ENCODE data around the gene VARS1. TPM values are rescaled to one million over a fixed set of nuclear protein-coding genes. Genes with fewer than 3 reads are reported as not detected.

The VARS1 gene
- total and polyA plus RNA-seq, 2 experiments from 2014 or later, result 39.1 to 47.6 TPM

GRCh38 chr6:31761343-31761742 is 34.2 kb downstream of the VARS1 start:
- 97 to 100% methylated on average over 8 of the region's 8 CpGs for WGBS, 2 experiments (ENCODE audit: low coverage in 1 of 2, low lambda C conversion rate in 2 of 2, missing lambda C conversion rate in 2 of 2)

GRCh38 chr6:31760790-31761189 is 34.8 kb downstream of the VARS1 start:
- Histone ChIP-seq H3K27me3 (replicated peaks; ENCODE audit: insufficient read depth) (no peaks in the 10 kb centered on the region), H3K4me3 (no peak overlapping the region), H3K9ac (no peak overlapping the region), H3K4me2 (ENCODE audit: unreplicated experiment) (no peak overlapping the region), H3K79me2 (ENCODE audit: insufficient read depth) (no peaks in the 10 kb centered on the region), H2AFZ (no peak overlapping the region), H4K20me1 (ENCODE audit: insufficient read depth) (no peaks in the 10 kb centered on the region), H3F3A (ENCODE audit: insufficient read depth) (no peaks in the 10 kb centered on the region), H3K4me1 (ENCODE audit: insufficient read depth) (peaks cover 9% of the 10 kb centered on the region), H3K36me3 (ENCODE audit: low read depth) (no peaks in the 10 kb centered on the region), H3K27ac (no peak overlapping the region), H3K9me3 (ENCODE audit: low read depth) (no peaks in the 10 kb centered on the region), H3K9me2 (ENCODE audit: insufficient read depth) (no peaks in the 10 kb centered on the region)
- no peak for DNase-seq
- WGBS, 2 experiments (ENCODE audit: low coverage in 1 of 2, low lambda C conversion rate in 2 of 2, missing lambda C conversion rate in 2 of 2), result 80 to 87% methylated on average over 5 of the region's 5 CpGs
- no peak for TF ChIP-seq EZH2 (IDR thresholded peaks at IDR 0.05; ENCODE audit: insufficient read depth, poor library complexity, severe bottlenecking)
- no peak for TF ChIP-seq EZH2phosphoT487 (IDR thresholded peaks at IDR 0.05; ENCODE audit: insufficient read depth, low read depth)
- in situ Hi-C loops (cut with MboI), result no loop called here

More at GRCh38 chr6:31761343-31761742, 34.2 kb downstream of the VARS1 start:
- Histone ChIP-seq H3F3A (ENCODE audit: insufficient read depth) (no peaks in the 10 kb centered on the region), H3K9ac (no peak overlapping the region), H3K9me2 (ENCODE audit: insufficient read depth) (no peaks in the 10 kb centered on the region), H3K27ac (no peak overlapping the region), H3K79me2 (ENCODE audit: insufficient read depth) (no peaks in the 10 kb centered on the region), H3K9me3 (ENCODE audit: low read depth) (no peaks in the 10 kb centered on the region), H3K36me3 (ENCODE audit: low read depth) (no peaks in the 10 kb centered on the region), H3K4me1 (ENCODE audit: insufficient read depth) (peaks cover 9% of the 10 kb centered on the region), H3K27me3 (replicated peaks; ENCODE audit: insufficient read depth) (no peaks in the 10 kb centered on the region), H3K4me3 (no peak overlapping the region), H3K4me2 (ENCODE audit: unreplicated experiment) (no peak overlapping the region), H2AFZ (no peak overlapping the region), H4K20me1 (ENCODE audit: insufficient read depth) (no peaks in the 10 kb centered on the region)
- TF ChIP-seq EZH2phosphoT487 (IDR thresholded peaks at IDR 0.05; ENCODE audit: insufficient read depth, low read depth) (no peak), EZH2 (IDR thresholded peaks at IDR 0.05; ENCODE audit: insufficient read depth, poor library complexity, severe bottlenecking) (no peak)
- DNase-seq, result no peak
- in situ Hi-C loops (cut with MboI), result no loop called here

GRCh38 chr6:31758281-31758680 is 37.3 kb downstream of the VARS1 start:
- WGBS, 2 experiments (ENCODE audit: low coverage in 1 of 2, low lambda C conversion rate in 2 of 2, missing lambda C conversion rate in 2 of 2), result 93 to 100% methylated on average over 2 of the region's 2 CpGs

GRCh38 chr6:31752739-31753319 is 42.7 kb downstream of the VARS1 start:
- Histone ChIP-seq H3K9ac (peak overlapping the region; percentile 14; the same call in 1 of the 2 replicates), H3K27ac (peak overlapping the region; percentile 47)
- in situ Hi-C loops (cut with MboI), result no loop called here

More at GRCh38 chr6:31758281-31758680, 37.3 kb downstream of the VARS1 start:
- Histone ChIP-seq H3K36me3 (ENCODE audit: low read depth) (no peaks in the 10 kb centered on the region), H3K9me2 (ENCODE audit: insufficient read depth) (no peaks in the 10 kb centered on the region), H3K9me3 (ENCODE audit: low read depth) (no peaks in the 10 kb centered on the region), H3K9ac (no peak overlapping the region), H4K20me1 (ENCODE audit: insufficient read depth) (no peaks in the 10 kb centered on the region), H3F3A (ENCODE audit: insufficient read depth) (peaks cover 4% of the 10 kb centered on the region; the same call in 1 of the 2 replicates), H2AFZ (no peak overlapping the region), H3K79me2 (ENCODE audit: insufficient read depth) (no peaks in the 10 kb centered on the region), H3K4me3 (no peak overlapping the region), H3K4me2 (ENCODE audit: unreplicated experiment) (no peak overlapping the region), H3K4me1 (ENCODE audit: insufficient read depth) (peaks cover 2% of the 10 kb centered on the region), H3K27me3 (replicated peaks; ENCODE audit: insufficient read depth) (no peaks in the 10 kb centered on the region), H3K27ac (no peak overlapping the region)
- in situ Hi-C loops (cut with MboI), result no loop called here
- TF ChIP-seq EZH2 (IDR thresholded peaks at IDR 0.05; ENCODE audit: insufficient read depth, poor library complexity, severe bottlenecking) (no peak), EZH2phosphoT487 (IDR thresholded peaks at IDR 0.05; ENCODE audit: insufficient read depth, low read depth) (no peak)
- DNase-seq, result no peak

More at GRCh38 chr6:31752739-31753319, 42.7 kb downstream of the VARS1 start:
- DNase-seq, result peak; percentile 91
- Histone ChIP-seq H3F3A (ENCODE audit: insufficient read depth) (peaks cover 13% of the 10 kb centered on the region), H3K9me2 (ENCODE audit: insufficient read depth) (no peaks in the 10 kb centered on the region), H3K9me3 (ENCODE audit: low read depth) (no peaks in the 10 kb centered on the region), H3K79me2 (ENCODE audit: insufficient read depth) (no peaks in the 10 kb centered on the region), H3K4me2 (ENCODE audit: unreplicated experiment) (peak overlapping the region; percentile 26), H3K27me3 (replicated peaks; ENCODE audit: insufficient read depth) (no peaks in the 10 kb centered on the region), H3K4me1 (ENCODE audit: insufficient read depth) (peaks cover 10% of the 10 kb centered on the region), H2AFZ (no peak overlapping the region), H3K4me3 (no peak overlapping the region), H3K36me3 (ENCODE audit: low read depth) (no peaks in the 10 kb centered on the region), H4K20me1 (ENCODE audit: insufficient read depth) (no peaks in the 10 kb centered on the region)
- TF ChIP-seq EZH2phosphoT487 (IDR thresholded peaks at IDR 0.05; ENCODE audit: insufficient read depth, low read depth) (no peak), EZH2 (IDR thresholded peaks at IDR 0.05; ENCODE audit: insufficient read depth, poor library complexity, severe bottlenecking) (no peak)
- 30 to 38% methylated on average over 8 of the region's 8 CpGs for WGBS, 2 experiments (ENCODE audit: low coverage in 1 of 2, low lambda C conversion rate in 2 of 2, missing lambda C conversion rate in 2 of 2)
